Stimulated activated CD8-positive, alpha-beta memory T cell treated with anti-CD3 and anti-CD28 coated beads, Interleukin-4, amount 100 ng/mL, for 48 hours (primary cell): ENCODE results near the gene MRPL52.
"Not testable (repeated sequence)": the region's sequence is repeated elsewhere in the genome, so short reads cannot be mapped to it uniquely, and the experiment has no call there.

Source experiments
- DNase-seq: peaks from one replicate; pipeline ENCODE4 v3.0.0-alpha.2; 2020

MRPL52 gene

DNA sequence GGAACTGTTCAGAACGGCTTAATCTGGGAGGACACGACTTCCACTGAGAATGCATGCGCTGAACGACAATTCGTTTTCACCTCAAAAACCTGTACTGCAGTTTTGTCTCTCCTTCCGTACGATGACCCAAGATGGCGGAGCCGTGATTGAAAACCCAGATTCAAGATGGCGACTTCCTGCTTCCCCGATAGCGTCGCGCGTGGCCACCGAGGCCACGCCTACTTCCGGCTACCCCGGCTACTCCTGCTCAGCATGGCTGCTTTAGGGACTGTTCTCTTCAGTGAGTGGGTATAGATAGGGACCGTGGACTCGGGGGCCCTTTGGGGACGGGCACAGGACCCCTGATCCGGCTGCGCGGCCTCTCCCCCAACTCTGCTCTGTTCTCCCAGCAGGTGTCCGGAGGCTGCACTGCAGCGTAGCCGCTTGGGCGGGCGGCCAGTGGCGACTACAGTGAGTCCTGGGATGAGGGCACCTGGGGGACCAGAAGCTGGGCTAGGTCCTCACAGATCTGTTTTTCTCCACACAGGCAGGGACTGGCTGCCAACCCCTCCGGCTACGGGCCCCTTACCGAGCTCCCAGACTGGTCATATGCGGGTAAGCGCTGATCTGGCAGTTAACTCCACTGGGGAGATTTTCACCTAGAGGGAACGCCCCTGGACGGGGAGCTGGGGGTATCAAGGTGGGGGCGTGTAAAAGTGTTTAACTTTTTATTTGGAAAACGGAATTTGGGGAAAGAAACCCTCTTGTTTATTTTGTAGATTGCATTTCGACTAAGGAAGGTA lies at the start of gene MRPL52:
Gene MRPL52 (plus strand): TSS at position 227 of the 782 bp plus-strand sequence. CDS start 26 bp downstream, at position 253.
- DNase-seq = peak; percentile 91

DNA sequence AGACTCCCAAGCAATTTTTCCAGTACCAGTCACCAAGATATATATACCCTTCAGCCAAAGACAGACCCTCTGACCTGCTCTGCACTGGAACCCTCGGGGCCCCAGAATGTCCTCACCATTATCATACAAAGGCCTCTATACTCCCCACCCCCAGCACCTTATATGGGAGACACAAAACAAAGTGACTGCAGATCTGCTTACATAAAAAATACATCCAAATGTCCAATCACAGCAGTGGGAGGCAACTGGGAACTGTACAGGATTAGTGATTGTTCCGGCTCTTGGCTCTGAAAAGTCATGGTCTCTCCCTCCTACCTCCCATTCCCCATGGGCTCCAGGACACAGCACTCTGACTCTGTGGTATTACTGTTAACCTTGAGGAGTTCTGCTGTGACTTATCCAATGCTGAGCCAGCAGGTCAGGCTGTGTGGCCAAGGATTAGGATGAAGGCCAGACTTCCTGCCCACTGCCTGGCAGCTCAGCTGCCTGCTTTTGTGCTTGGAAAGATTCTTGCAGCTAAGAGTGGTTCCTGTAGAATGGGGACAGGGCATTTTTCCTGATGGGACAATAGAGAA lies 49.5 kb upstream of the MRPL52 start:
- no peak for DNase-seq

DNA sequence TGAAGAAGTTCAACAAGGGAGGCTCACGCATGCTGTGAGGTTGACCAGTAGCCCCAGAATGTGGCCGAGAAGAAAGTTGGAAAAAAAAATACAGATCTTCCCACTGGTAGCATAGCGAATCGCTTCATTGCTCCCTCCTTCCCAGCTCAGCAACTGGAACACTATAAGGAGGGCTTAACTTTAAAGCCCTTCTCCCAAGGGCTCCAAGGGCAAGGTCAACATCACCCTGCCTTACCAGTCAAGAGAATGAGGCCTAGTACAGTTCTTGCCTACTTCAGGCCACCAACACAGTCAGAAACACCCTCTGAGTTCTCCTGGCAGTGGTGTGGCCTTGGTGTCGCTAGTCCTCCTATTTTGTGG lies 48.8 kb upstream of the MRPL52 start:
- no peak for DNase-seq

DNA sequence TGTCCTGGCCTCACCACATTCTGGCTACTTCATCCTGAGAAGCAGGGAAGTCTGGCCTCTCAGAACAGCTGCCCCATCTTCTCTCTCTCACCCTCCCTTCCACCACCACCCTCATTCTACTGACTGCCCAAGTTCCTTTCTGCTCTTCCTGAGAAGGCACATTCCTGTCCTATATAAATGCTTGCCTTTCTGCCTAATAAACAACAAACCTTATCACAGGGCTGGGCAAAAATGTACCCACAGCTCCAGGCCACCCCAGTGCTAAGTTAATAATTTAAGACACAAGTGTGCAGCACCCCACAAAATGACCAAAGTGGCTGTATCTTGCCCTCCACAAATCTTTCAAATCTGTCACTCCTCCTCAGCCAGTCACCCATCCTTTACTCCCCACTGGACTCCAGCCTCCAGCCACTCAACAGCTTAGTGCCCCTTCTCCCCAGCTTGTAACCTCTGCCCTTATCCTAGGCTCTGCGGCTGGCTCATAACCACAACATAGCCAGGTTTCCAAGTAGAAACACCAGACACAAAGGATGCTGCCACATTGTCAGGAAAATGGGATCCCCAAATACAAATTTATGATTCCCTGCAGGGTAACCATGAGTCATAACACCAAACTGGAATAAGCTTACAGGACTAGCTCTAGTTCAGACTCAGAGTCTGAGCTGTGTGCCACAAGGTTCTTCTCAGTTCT lies 48.2 kb upstream of the MRPL52 start:
- no peak for DNase-seq

DNA sequence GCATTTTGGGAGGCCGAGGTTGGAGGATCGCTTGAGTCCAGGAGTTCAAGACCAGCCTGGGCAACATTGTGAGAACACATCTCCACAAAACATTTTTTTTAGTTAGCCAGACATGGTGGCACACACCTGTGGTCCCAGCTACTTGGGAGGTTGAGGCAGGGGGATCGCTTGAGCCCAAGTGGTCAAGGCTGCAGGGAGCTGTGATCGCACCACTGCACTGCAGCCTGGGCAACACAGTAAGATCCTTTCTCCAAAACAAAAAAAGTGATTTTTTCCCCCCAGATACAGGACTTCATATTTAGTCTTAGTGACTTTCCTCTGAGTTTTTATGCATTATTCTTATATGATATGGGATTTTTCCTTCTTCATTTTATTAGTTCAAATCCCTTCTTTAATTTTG lies 43.0 kb upstream of the MRPL52 start:
- no peak for DNase-seq

DNA sequence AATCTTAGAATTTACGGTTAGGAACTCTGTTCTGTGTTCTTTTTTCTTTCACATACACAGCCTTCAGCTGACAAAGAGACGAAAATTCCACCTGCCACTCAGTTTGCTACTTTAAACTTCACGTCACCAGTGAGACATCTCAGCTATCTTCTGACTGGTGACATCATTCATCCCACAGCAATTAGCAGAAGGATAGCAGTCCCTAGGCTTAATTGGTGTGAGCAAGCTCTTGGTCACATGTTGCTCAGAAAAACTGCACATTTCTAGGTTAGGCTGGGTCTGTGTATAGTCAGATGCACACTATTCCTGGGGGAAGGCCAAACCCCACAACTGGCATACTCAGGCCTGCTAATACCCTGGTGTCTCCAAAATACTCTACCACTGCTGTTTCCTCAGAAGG lies 38.4 kb upstream of the MRPL52 start:
- no peak for DNase-seq

DNA sequence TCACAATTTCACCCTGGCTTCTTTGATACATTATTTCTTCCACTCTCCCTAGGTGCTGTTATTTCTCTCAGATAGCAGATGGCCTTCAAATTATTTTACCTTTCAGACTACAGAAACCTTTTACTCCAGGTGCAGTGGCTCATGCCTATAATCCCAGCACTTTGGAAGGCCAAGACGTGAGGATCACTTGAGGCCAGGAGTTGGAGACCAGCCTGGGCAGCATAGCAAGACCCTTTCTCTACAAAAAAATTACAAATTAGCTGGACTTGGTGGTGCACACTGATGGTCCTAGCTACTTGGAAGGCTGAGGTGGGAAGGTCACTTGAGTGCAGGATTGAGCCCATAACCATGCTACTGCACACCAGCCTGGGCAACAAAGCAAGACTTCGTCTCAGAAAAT lies 37.5 kb upstream of the MRPL52 start:
- DNase-seq = no peak

DNA sequence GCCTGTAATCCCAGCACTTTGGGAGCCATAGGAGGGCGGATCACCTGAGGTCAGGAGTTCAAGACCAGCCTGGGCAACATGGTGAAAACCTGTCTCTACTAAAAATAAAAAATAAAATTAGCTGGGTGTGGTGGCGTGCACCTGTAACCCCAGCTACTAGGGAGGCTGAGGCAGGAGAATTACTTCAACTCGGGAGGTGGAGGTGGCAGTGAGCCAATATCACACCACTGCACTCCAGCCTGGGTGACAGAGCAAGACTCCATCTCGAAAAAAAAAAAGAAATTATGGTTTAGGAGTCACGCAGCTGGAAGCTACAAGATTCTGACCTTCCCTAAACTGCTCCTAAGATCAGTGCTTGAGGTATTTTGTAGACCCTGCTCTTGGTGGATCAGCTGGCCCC lies 36.1 kb upstream of the MRPL52 start:
- DNase-seq = not testable (repeated sequence)

DNA sequence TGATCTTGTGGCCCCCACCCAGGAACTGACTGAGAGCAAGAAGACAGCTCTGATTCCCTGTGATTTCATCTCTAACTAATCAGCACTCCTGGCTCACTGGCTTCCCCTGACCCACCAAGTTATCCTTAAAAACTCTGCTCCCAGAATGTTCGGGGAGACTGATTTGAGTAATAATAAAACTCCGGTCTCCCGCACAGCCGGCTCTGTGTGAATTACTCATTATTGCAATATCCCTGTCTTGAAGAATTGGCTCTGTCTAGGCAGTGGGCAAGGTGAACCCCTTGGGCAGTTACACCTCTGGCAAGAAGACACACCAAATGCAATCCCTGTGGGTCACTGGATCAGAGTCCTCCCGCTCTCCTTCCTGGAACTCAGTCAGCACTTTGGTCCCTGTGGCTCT lies 35.7 kb upstream of the MRPL52 start:
- DNase-seq = no peak

DNA sequence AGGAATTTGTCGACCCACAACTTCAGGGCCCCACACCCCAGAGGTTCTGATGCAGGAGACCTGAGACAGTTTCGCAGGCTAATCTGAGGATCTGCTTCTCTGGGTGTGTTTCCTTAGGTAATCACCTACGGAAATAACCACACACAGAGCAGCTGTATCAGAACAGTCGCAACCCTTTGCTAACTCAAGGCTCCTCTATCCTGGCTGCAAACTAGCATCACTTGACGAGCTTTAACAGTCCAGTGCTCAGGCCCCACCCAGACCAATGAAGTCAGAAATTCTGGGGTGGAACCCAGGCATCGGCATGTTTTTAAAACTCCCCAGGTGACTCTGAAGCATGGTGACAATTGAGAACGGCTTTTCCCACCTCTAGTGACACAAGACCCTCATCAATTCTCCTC lies 35.1 kb upstream of the MRPL52 start:
- DNase-seq = no peak

DNA sequence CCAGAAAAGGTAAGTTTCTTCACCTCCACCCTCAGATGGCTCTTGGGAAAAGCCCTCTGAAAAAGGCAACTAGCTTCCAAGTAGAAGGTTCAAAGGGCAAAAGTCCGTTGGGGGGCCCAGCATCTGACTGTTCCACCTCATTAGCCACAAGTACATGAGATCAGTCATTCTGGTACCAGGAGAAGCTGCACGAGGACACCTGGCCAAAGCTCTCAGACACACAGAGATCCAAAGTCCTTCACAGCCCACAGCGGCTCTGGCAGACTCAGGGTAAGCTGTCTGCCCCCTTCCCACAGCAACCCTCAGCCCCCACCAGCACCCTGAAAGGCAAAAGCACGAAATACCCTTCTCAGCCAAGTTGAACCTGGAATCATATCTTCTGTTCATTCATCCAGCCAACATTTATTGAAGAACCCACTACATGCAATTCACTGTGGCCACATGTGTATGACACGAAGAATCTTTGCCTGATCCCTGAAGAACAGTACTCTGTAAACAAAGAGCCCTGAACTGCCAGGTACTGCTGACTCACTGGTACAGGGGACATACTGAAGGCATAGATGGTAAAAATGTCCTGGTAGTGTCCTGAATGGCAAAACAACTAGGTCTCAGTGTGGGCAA lies 33.5 kb upstream of the MRPL52 start:
- no peak for DNase-seq

DNA sequence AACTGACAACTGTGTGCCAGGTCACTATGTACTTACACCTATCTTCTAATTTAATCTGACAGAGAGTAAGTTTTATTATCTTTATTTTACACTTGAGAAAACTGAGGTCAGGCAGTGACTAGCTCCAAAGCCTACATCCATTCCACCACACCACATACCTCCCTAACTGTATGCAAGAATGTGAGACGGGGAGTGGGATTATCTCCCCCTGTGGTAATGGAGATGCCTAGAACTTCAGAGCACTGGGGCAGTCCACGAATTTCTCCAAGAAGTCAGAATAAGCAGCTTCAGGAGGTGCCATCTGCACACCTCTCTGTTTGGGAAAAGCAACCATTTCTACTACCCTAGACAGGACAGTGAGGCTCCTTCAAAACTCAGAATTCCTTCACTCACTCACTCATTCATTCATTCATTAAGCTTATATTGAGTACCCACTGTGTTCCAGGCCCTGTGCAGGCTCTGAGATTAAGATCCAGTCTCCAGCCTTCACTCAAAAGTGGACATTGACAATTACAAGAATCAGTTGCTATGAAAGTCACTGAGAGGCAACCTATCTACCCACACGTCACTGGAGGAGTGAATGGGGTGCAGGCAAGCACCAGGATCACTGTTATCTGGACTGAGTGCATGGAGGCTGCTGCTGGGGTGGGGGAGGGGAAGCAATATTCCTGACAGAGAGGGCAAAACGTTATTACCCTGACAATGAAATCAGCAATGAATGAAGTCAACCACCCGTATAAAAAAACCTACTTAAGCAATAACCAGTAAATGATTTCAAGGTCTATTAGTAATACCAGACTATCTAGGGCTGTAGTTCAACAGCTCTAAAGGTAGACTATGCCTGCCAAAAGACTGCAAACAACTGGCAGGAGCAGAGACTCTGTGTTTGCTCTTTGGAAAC lies 32.4 kb upstream of the MRPL52 start:
- DNase-seq = no peak

DNA sequence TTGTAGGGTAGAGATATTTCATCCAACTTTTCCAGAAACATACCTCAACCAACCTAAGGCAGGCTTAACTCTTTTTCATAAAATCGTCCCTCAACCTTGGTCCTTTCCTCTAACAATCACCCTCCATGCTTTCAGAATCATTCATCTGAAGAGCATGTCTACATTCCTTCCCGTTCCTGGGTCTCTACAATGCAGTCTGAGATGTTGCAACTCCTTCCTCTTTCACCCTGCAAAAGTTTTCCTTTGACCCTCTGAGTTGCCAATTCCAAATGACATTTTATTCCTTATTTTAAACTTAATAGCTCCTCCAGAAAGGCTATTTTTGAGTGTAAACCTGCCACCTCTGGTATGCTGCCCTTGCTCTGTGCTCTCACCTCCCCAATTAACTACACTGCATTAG lies 31.2 kb upstream of the MRPL52 start:
- no peak for DNase-seq

DNA sequence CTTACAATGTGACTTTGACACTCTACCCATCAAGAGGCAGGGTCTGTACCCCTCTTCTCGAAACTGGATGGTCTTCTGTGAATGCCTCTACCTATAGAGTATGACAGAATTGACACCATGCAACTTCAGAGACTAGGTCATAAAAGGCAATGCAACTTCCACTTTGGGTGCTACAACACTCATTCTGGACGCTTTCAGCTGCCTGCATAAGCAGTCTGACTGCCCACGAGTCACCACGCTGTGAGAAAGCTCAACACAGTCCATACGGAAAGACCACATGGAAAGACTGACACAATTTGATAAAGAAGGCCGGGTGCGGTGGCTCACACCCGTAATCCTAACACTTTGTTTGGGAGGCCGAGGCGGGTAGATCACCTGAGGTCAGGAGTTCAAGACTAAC lies 29.3 kb upstream of the MRPL52 start:
- DNase-seq = no peak

DNA sequence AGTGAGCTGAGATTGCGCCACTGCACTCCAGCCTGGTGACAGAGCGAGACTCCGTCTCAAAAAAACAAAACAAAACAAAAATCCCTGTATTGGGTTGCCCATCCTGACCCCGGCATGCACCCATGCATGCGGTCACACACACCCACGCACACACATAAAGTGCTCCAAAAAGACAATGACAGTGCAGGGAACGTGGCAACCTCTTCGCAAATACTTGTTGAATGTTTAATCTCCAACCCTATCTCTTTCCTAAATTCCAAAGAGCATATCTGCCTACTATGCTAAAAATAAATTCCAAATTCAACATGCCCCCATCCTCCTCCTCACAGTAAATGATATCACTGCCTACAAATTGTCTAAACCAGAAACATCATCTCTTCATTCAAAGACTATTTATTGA lies 28.0 kb upstream of the MRPL52 start:
- no peak for DNase-seq

DNA sequence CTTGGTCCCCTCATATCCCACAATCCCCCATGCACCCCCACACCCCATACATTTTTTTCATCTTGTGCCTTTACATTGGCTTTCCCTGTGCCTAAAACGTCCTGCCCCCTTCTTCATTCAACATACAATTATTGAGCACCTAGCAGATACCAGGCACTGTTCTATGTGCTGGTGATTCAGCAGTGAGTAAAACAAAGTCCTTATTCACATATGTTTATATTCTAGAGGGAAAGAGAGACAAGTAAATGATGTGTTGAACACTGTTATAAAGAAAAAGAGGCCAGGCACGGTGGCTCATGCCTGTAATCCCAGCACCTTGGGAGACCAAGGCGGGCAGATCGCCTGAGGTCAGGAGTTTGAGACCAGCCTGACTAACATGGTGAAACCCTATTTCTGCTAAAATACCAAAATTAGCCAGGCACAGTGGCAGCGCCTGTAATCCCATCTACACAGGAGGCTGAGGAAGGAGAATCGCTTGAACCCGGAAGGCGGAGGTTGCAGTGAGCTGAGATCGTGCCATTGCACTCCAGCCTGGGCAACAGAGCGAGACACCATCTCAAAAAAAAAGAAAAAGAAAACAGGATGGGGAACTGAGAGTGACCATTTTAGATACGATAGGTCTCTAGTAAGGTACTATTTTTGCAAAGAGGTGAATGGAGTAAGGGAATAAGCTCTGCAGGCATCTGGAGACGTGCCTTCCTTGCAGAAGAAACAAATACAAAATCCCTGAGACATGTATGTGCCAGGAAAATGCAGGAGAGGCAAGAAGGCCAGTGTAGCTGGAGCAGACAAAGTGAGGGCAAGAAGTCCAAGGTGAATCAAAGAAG lies 26.6 kb upstream of the MRPL52 start:
- no peak for DNase-seq

DNA sequence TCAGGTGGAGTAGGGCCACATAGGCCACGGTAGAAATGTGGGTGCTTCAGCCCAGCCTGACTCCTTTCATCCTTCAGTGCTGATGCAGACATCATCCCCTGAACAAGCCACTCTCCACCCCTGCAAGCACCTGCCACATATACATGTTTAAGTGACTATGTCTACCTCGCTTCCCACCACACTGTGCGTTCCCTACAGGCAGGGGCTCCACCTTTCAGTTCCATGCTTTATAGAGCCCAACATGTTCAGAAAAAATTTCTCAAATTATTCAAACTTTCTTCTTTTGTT lies 26.1 kb upstream of the MRPL52 start:
- no peak for DNase-seq

DNA sequence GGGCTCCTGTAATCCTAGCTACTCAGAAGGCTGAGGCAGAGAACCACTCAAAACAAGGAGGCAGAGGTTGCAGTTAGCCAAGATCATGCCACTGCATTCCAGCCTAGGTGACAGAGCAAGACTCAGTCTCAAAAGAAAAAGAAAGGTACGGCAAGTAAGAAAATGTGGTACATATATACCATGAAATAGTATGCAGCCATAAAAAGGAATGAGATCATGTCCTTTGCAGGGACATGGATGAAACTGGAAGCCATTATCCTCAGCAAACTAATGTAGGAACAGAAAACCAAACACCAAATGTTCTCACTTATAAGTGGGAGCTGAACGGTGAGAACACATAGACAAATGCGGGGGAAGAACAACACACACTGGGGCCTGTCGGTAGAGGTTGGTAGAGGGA lies 24.5 kb upstream of the MRPL52 start:
- not testable (repeated sequence) for DNase-seq

DNA sequence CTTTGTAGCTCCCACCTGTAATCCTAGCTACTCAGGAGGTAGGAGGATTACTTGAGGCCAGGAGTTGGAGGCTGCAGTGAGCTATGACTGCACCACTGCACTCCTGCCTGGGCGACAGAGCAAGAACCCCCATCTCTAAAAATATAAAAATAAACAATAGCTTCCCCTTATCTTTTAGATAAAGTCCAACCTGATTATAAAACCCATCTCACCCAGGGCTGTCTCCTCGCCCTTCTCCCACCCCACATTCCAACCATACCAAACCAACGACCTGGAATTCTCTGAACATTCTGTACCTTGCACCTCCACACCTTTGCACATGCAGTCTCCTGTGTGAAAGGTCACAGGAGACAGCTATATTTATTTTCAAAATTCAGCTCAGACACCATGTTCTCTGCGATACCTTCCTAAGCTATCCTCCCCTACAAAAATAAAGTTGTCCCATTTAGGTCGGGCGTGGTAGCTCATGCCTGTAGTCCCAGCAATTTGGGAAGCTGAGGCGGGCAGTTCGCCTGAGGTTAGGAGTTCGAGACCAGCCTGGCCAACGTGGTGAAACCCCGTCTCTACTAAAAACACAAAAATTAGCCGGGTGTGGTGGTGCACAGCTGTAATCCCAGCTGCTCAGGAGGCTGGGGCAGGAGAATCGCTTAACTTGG lies 22.1 kb upstream of the MRPL52 start:
- no peak for DNase-seq

DNA sequence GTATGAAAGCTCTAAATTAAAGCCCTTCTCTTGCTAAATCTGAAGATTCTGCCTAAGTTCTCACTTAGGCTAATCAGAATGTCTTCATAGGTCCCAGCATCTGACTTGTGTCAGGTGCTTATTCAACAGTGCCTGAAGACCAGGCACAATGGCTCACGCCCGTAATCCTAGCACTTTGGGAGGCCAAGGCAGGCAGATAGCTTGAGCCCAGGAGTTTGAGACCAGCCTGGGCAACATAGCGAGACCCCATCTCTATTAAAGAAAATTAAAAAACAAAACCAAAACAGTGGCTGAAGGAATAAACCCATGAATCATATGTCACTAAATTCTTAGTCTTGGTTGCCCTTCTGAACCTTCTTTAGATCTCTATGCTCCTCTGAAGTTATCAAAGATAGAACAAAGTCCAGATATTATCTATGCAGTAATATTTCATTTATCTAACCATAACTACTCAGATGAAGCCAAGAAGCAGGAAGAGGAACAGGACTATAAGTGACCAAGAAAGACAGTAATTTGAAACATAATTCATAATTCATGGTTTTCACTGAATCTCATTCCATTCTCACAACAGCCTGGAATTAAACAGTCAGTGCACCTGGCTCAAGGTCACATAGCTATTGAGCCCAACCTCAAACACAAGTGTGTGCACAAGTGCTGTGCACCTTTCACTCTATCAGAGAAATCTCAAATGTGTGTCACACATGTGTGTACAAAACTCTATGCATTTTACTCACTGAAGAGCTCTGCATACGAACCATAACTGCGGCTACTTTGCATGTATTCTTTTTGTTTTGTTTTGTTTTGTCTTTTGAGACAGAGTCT lies 21.1 kb upstream of the MRPL52 start:
- no peak for DNase-seq

DNA sequence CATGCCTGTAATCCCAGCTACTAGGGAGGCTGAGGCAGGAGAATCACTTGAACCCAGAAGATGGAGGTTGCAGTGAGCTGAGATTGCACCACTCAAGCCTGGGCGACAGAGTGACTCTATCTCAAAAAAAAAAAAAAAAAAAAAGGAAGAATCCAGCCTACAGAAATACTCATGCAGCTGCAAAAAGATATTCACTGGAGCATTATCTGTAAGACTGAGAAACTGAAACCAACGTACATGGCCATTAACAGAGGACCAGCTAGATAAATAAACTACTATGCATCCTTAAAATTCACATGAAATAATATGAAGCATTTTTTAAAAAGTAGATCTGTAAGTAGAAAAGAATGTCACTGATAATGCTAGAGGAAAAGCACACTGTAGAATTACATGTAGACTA lies 18.0 kb upstream of the MRPL52 start:
- DNase-seq = no peak
